DOHH2 (cell line): ENCODE measurements around the gene ZSCAN30.

Experiments used
- H3F3A ChIP-seq: fragments of 200-600 bp; sonication (generic), shearing (Covaris generic); 2 replicates; pipeline ENCODE4 v1.6.0; 2016; ENCODE audit warnings: antibody characterized with exemption, mild to moderate bottlenecking; ENCODE audit not compliant: control insufficient read depth, insufficient read depth
- H3K27ac ChIP-seq: fragments of 200-600 bp; sonication (generic); 2 replicates; pipeline ENCODE4 v1.5.1; 2014; ENCODE audit warnings: low read depth, mild to moderate bottlenecking, low read length, moderate library complexity
- H3K27me3 ChIP-seq: fragments of 200-600 bp; sonication (generic); 2 replicates; pipeline ENCODE4 v1.6.1; 2014; ENCODE audit warnings: mild to moderate bottlenecking, low read length, mixed read lengths; ENCODE audit not compliant: control insufficient read depth
- H3K36me3 ChIP-seq: fragments of 200-600 bp; sonication (generic); 2 replicates; pipeline ENCODE4 v1.6.1; 2014; ENCODE audit warnings: mild to moderate bottlenecking, low read length, moderate library complexity, mixed read lengths; ENCODE audit not compliant: control insufficient read depth
- H3K4me1 ChIP-seq: fragments of 200-600 bp; sonication (generic); 2 replicates; pipeline ENCODE4 v1.6.1; 2014; ENCODE audit warnings: mild to moderate bottlenecking, low read length, mixed read lengths; ENCODE audit not compliant: control insufficient read depth
- H3K4me2 ChIP-seq: fragments of 200-600 bp; sonication (generic); 2 replicates; pipeline ENCODE4 v1.6.0; 2014; ENCODE audit warnings: mild to moderate bottlenecking, low read length, moderate library complexity
- H3K4me3 ChIP-seq: fragments of 200-600 bp; sonication (generic); 2 replicates; pipeline ENCODE4 v1.5.1; 2014; ENCODE audit warnings: mild to moderate bottlenecking, low read length, mixed read lengths
- H3K79me2 ChIP-seq: fragments of 200-600 bp; sonication (generic); 2 replicates; pipeline ENCODE4 v1.6.1; 2014; ENCODE audit warnings: mild to moderate bottlenecking, low read length, mixed read lengths; ENCODE audit not compliant: control insufficient read depth
- H3K9me2 ChIP-seq: fragments of 200-600 bp; sonication (generic); replicated peaks from 2 replicates; pipeline ENCODE4 v1.6.1; 2014; ENCODE audit warnings: mild to moderate bottlenecking, low read length, mixed read lengths; ENCODE audit not compliant: control insufficient read depth
- H3K9me3 ChIP-seq: fragments of 200-600 bp; sonication (generic); 2 replicates; pipeline ENCODE4 v1.6.1; 2014; ENCODE audit warnings: antibody characterized with exemption, low read length, mixed read lengths; ENCODE audit not compliant: control insufficient read depth, insufficient read depth
- H4K20me1 ChIP-seq: fragments of 200-600 bp; sonication (generic); 2 replicates; pipeline ENCODE4 v1.6.0; 2014; ENCODE audit warnings: low read depth, mild to moderate bottlenecking, antibody characterized with exemption, low read length, moderate library complexity; ENCODE audit not compliant: control insufficient read depth, insufficient read depth
- CTCF ChIP-seq: fragments of 200-600 bp; sonication (generic); IDR thresholded peaks from one replicate; pipeline ENCODE4 v1.5.1; 2014; ENCODE audit warnings: antibody characterized with exemption, mild to moderate bottlenecking, low read depth, low read length; ENCODE audit not compliant: poor library complexity, severe bottlenecking
- EZH2phosphoT487 ChIP-seq: fragments of 200-600 bp; sonication (generic); IDR thresholded peaks from 2 replicates; pipeline ENCODE4 v1.6.1; 2017; ENCODE audit warnings: borderline replicate concordance, mild to moderate bottlenecking, antibody characterized with exemption, low read length, moderate library complexity, mixed read lengths

Gene ZSCAN30

DNA sequence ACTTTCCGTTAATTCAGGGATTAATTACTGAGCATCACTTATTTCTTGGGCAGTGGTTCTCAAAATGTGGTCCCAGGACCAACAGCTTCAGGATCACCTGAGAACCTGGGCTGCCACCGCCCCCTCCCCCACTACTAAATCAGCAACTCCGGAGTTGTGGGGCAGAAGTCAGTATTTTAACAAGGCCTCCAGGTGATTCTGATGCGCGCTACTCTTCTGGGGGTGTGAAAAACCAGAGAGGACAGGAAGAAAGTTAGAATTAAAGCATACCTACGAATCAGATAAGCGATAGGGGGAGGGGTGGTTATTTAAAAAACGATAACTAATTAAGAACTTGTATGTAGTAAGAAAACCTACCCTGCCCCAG lies 319 bp downstream of the ZSCAN30 start:
- H3K36me3 ChIP-seq: peaks cover 29% of the 10 kb centered on the region

DNA sequence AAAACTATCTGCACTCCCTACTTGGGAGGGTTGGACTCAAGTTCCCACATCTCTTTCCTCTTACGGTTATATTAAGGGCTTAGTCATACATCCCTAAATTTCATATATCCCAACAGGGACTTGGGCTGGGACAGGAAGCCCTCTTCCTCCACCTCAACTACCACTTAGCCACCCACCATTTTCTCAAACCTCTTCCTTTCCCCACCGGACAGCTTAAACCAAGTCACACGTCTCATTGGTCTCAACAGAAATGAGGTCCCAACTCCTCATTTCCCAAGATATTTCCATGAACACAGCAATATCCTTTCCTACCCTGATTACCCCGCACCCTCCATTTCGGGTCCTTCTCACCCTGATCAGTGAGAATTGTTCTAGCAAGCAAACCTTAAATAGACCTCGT lies 736 bp downstream of the ZSCAN30 start:
- peaks cover 65% of the 10 kb centered on the region for H3K79me2 ChIP-seq
- H3K27me3 ChIP-seq: no peaks in the 10 kb centered on the region
- no peaks in the 10 kb centered on the region for H4K20me1 ChIP-seq
- no peak for TF ChIP-seq CTCF
- H3K4me3 ChIP-seq: peak overlapping the region; percentile 97
- peaks cover 27% of the 10 kb centered on the region for H3K4me1 ChIP-seq
- peaks cover 29% of the 10 kb centered on the region for H3K36me3 ChIP-seq
- no peaks in the 10 kb centered on the region for H3F3A ChIP-seq
- H3K4me2 ChIP-seq: peak overlapping the region; percentile 69
- no peaks in the 10 kb centered on the region for H3K9me2 ChIP-seq
- H3K9me3 ChIP-seq: peaks cover 12% of the 10 kb centered on the region
- H3K27ac ChIP-seq: peak overlapping the region; percentile 60

More for the DNA sequence above, 319 bp downstream of the ZSCAN30 start:
- Histone ChIP-seq H3K4me3 (peak overlapping the region; percentile 97), H3K79me2 (peaks cover 67% of the 10 kb centered on the region), H3F3A (no peaks in the 10 kb centered on the region), H3K9me3 (peaks cover 8% of the 10 kb centered on the region; the same call in 1 of the 2 replicates), H4K20me1 (no peaks in the 10 kb centered on the region), H3K27me3 (no peaks in the 10 kb centered on the region), H3K4me1 (peaks cover 27% of the 10 kb centered on the region), H3K27ac (peak overlapping the region; percentile 60), H3K9me2 (no peaks in the 10 kb centered on the region), H3K4me2 (peak overlapping the region; percentile 69)
- TF ChIP-seq CTCF: no peak
- TF ChIP-seq EZH2phosphoT487: no peak

DNA sequence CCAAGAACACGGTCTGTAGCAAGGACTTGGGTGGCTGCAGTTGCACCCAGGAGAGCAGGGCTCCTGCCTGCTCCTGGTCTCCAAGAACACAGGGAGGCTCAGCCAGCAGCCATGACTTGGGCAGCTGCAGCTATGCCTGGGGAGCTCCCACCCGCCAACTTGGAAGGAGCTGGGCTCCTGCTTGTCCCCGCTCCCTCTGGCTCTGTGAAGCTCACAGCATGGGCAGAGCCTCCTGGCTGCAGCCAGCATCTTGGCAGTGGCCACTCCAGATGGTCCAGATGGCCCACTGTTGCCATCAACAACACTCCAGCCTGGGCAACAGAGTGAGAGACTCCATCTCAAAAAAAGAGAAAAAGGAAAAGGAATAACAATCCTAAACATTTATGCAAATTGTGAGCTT lies 5.2 kb downstream of the ZSCAN30 start:
- H3K9me2 ChIP-seq: no peaks in the 10 kb centered on the region
- H4K20me1 ChIP-seq: no peaks in the 10 kb centered on the region
- TF ChIP-seq CTCF (no peak), EZH2phosphoT487 (no peak)
- H3K27me3 ChIP-seq: no peaks in the 10 kb centered on the region
- peaks cover 32% of the 10 kb centered on the region for H3K79me2 ChIP-seq
- no peak overlapping the region for H3K4me2 ChIP-seq
- H3K4me1 ChIP-seq: peaks cover 15% of the 10 kb centered on the region
- no peak overlapping the region for H3K4me3 ChIP-seq
- no peak overlapping the region for H3K27ac ChIP-seq
- H3F3A ChIP-seq: no peaks in the 10 kb centered on the region
- H3K36me3 ChIP-seq: peaks cover 20% of the 10 kb centered on the region; the same call in 1 of the 2 replicates
- H3K9me3 ChIP-seq: peaks cover 23% of the 10 kb centered on the region
